22Rv1 (cell line): ENCODE data around the gene PKD2.
"Not testable (repeated sequence)": the region's sequence is repeated elsewhere in the genome, so short reads cannot be mapped to it uniquely, and the experiment has no call there.

ENCODE experiments used
- H3K27ac ChIP-seq: fragments of 450-650 bp; 2 replicates; pipeline ENCODE4 v1.5.1; 2017
- ZFX ChIP-seq: fragments of 450-650 bp; IDR thresholded peaks from 2 replicates; pipeline ENCODE4 v1.6.1; 2017; ENCODE audit warnings: antibody characterized with exemption, borderline replicate concordance
- TF ChIP-seq, protein P1 (sequence below): fragments of 450-650 bp; IDR thresholded peaks from 2 replicates; pipeline ENCODE4 v1.5.1; 2017; ENCODE audit warnings: mild to moderate bottlenecking

The PKD2 gene

DNA sequence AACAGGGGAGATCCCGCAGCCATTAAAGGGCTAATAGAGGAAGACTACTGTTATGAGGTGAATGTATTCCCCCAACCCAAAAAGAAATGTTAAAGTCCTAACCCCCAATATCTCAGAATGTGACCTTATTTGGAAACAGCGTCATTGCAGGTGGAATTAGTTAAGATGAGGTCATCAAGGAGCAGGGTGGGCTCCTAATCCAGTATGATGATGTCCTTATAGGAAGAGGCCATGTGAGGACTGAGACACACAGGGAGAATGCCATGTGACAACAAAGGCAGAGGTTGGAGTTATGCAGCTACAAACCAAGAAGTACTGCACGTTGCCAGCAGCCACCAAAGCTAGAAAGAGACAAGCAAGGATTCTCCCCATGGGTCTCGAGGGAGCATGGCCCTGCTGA, 17.7 kb upstream of the PKD2 start:
- no peak overlapping the region for H3K27ac ChIP-seq
- TF ChIP-seq, protein P1, sequence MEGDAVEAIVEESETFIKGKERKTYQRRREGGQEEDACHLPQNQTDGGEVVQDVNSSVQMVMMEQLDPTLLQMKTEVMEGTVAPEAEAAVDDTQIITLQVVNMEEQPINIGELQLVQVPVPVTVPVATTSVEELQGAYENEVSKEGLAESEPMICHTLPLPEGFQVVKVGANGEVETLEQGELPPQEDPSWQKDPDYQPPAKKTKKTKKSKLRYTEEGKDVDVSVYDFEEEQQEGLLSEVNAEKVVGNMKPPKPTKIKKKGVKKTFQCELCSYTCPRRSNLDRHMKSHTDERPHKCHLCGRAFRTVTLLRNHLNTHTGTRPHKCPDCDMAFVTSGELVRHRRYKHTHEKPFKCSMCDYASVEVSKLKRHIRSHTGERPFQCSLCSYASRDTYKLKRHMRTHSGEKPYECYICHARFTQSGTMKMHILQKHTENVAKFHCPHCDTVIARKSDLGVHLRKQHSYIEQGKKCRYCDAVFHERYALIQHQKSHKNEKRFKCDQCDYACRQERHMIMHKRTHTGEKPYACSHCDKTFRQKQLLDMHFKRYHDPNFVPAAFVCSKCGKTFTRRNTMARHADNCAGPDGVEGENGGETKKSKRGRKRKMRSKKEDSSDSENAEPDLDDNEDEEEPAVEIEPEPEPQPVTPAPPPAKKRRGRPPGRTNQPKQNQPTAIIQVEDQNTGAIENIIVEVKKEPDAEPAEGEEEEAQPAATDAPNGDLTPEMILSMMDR: no peak
- no peak for TF ChIP-seq ZFX

DNA sequence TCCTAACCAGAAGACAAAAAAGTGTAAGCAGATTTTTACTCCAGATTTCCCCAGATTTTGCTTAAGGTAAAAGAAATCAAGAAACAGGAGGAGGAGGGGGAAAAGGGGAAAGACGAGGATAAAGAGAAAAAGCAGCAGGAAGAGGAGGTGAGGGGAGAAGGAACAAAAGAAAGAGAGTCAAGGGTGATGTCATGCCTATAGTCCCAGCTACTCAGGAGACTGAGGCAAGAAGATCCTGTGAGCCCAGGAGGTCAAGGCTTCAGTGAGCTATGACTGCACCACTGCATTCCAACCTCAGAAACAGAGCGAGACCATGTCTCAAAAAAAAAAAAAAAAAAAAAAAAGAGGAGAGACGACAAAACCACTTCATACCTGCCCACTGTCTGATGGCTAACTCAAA, 12.0 kb upstream of the PKD2 start:
- TF ChIP-seq ZFX: no peak
- TF ChIP-seq, protein P1: no peak
- no peak overlapping the region for H3K27ac ChIP-seq

DNA sequence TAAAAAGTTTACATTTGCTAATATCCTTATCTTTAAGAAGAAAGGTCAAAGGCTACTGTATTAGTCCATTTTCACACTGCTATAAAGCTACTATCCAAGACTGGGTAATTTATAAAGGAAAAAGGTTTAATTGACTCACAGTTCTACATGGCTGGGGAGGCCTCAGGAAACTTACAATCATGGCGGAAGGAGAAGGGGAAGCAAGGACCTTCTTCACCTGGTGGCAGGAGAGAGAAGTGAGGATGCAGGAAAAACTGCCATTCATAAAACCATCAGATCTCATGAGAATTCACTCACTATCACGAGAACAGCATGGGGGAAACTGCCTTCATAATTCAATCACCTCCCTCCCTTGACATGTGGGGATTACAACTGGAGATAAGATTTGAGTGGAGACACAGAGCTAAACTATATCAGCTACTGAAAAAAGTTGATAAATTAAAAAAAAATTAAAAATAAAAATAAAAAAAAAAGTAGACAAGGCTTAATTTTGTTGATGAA, 8.2 kb upstream of the PKD2 start:
- not testable (repeated sequence) for H3K27ac ChIP-seq
- TF ChIP-seq, protein P1: 0 out of 2 replicates have a peak, but pooled peaks have one; percentile 7

DNA sequence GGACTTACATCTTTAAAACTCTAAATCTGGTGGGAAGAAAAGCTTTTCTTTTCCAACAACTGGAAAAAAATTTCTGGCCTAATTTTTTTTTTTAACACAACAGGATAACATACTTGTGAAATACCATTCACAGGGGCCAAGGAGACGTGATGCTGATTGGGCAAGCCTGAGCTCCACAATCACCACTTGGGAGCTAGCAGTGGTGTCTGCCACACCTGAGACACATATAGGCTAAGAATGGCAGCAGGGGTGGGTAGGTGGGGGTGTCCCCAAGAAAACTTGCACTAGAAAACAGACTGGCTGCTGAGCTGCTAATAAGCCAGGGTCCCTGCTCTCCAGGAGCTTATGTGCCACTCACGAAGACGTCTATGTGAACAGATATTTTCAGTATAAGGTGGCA, 5.6 kb upstream of the PKD2 start:
- TF ChIP-seq, protein P1: no peak
- TF ChIP-seq ZFX: no peak
- H3K27ac ChIP-seq: peak overlapping the region; percentile 45; the same call in 1 of the 2 replicates

DNA sequence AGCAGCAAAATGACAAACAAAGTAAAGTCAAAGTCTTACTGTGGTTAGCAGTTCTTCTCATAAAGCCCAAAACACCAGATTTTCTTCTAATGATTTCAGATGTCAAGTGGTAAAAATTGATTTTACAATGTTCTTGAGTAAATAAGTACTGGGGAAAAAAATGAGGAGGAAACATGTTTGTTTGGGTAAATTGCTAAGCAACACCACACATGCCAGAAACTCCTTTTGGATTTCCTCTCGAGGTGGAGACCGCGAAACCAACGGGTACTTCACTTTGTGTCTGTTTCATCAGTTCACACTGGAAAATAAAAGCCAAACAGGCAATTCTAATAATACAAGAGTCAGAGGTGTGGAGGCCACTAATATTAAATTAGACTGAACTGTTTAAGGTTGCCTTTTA, 4.6 kb upstream of the PKD2 start:
- TF ChIP-seq ZFX: no peak
- TF ChIP-seq, protein P1: no peak
- H3K27ac ChIP-seq: peak overlapping the region; percentile 45

DNA sequence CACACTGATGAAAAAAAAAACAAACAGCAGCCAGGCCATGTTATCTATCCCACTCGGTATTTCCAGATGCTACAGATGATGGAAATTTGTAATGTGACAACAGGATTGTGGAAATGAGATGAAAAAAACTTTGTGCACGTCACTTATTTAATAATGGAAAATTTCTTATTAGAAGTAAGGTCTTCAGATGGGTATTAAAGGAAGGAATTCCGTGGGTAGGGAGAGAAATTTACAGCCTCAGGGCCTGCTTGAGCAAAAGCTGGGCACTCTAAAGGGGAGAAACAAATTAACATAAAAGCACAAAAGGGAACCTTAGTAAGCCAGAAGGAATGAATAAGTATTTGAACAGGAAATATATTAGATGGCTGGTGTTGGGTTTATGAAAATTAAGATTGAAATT, 4.2 kb upstream of the PKD2 start:
- peak overlapping the region; percentile 45 for H3K27ac ChIP-seq
- TF ChIP-seq, protein P1: no peak
- TF ChIP-seq ZFX: no peak

DNA sequence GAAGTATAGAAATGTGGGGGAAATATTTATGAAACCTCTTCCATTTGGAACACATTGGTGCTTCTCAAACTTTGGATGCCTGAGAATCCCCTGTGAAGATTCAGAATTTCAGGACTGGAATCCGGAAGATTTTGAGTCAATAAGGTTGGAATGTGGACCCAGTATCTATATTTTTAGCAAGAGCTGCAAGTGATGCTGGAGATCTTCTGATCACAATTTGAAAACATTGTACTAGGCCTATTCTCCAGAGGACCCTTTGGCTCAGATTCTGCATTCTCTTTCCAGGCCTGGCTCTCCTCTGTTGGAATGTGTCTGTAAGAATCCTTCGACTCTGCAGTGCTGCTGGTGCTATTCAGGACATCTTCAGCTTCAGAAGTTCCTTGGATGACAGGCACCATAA, 2.4 kb upstream of the PKD2 start:
- TF ChIP-seq, protein P1: no peak
- TF ChIP-seq ZFX: no peak
- H3K27ac ChIP-seq: no peak overlapping the region
